ENCODE measurements around the gene UGT2B11.
"Not testable (repeated sequence)": the region's sequence is repeated elsewhere in the genome, so short reads cannot be mapped to it uniquely, and the experiment has no call there.

The UGT2B11 gene

GRCh38 chr4:69170233-69171134, 44.1 kb downstream of the UGT2B11 start:
- DNase-seq (ENCODE audit: low read depth in 1 of 2, low spot score in 1 of 2) = not testable (repeated sequence)

- DNase-seq (ENCODE audit: low read depth in 1 of 2, low spot score in 1 of 2) = not testable (repeated sequence)
Observed at GRCh38 chr4:69169171-69169570, 45.4 kb downstream of the UGT2B11 start.

GRCh38 chr4:69167300-69167699, 47.2 kb downstream of the UGT2B11 start:
- no peak for DNase-seq (ENCODE audit: low read depth in 1 of 2, low spot score in 1 of 2)

GRCh38 chr4:69166376-69166775, 48.2 kb downstream of the UGT2B11 start:
- not testable (repeated sequence) for DNase-seq (ENCODE audit: low read depth in 1 of 2, low spot score in 1 of 2)

GRCh38 chr4:69165707-69166106, 48.8 kb downstream of the UGT2B11 start:
- DNase-seq (ENCODE audit: low read depth in 1 of 2, low spot score in 1 of 2) = not testable (repeated sequence)

GRCh38 chr4:69156913-69157312, 57.6 kb downstream of the UGT2B11 start:
- no peak for DNase-seq (ENCODE audit: low read depth in 1 of 2, low spot score in 1 of 2)

GRCh38 chr4:69154021-69154420, 60.5 kb downstream of the UGT2B11 start:
- DNase-seq (ENCODE audit: low read depth in 1 of 2, low spot score in 1 of 2) = no peak
